Endodermal cell (in vitro differentiated cells): ENCODE data around the gene SOCS7. TPM values are rescaled to one million over a fixed set of nuclear protein-coding genes. Genes with fewer than 3 reads are reported as not detected.

ENCODE experiments used
- DNase-seq: peaks from one replicate; pipeline ENCODE4 v3.0.0-alpha.2; 2017
- H3K27ac ChIP-seq: 2 replicates; pipeline ENCODE4 v1.5.1; 2013; ENCODE audit warnings: mild to moderate bottlenecking, low read depth, low read length, moderate library complexity
- H3K27me3 ChIP-seq: 2 replicates; pipeline ENCODE4 v1.6.1; 2013; ENCODE audit warnings: mild to moderate bottlenecking, low read length, moderate library complexity; ENCODE audit not compliant: insufficient read depth, control insufficient read depth, poor library complexity, severe bottlenecking
- H3K36me3 ChIP-seq: 2 replicates; pipeline ENCODE4 v1.7.0; 2013; ENCODE audit warnings: mild to moderate bottlenecking, low read length, moderate library complexity; ENCODE audit not compliant: control insufficient read depth, insufficient read depth
- H3K4me1 ChIP-seq: one replicate; pipeline ENCODE4 v1.7.0; 2013; ENCODE audit warnings: low read length; ENCODE audit not compliant: control insufficient read depth, insufficient read depth
- H3K4me3 ChIP-seq: 2 replicates; pipeline ENCODE4 v1.5.1; 2013; ENCODE audit warnings: mild to moderate bottlenecking, low read length, moderate library complexity
- H3K9ac ChIP-seq: 2 replicates; pipeline ENCODE4 v1.6.1; 2013; ENCODE audit warnings: mild to moderate bottlenecking, low read length, moderate library complexity; ENCODE audit not compliant: poor library complexity, severe bottlenecking; ENCODE audit errors: extremely low read depth
- H3K9me3 ChIP-seq: 2 replicates; pipeline ENCODE4 v1.6.1; 2013; ENCODE audit warnings: mild to moderate bottlenecking, low read length, moderate library complexity; ENCODE audit not compliant: control insufficient read depth
- H3K27ac Mint-ChIP-seq: 2 replicates; pipeline ENCODE4 v1.8.0; 2020; ENCODE audit warnings: mixed read lengths
- H3K27me3 Mint-ChIP-seq: 2 replicates; pipeline ENCODE4 v1.8.0; 2021; ENCODE audit warnings: mild to moderate bottlenecking, mixed read lengths; ENCODE audit not compliant: insufficient read depth
- H3K36me3 Mint-ChIP-seq: 2 replicates; pipeline ENCODE4 v1.8.0; 2020; ENCODE audit warnings: low read depth, mixed read lengths
- H3K4me1 Mint-ChIP-seq: 2 replicates; pipeline ENCODE4 v1.8.0; 2020; ENCODE audit warnings: mixed read lengths
- H3K4me3 Mint-ChIP-seq: 2 replicates; pipeline ENCODE4 v1.8.0; 2020; ENCODE audit warnings: mild to moderate bottlenecking, moderate library complexity, mixed read lengths
- H3K9me3 Mint-ChIP-seq: 2 replicates; pipeline ENCODE4 v1.8.0; 2020; ENCODE audit warnings: mild to moderate bottlenecking, mixed read lengths
- WGBS, 2 experiments: methylation state at CpG; one replicate each; pipeline versions ENCODE4 v1.1.5 to v1.1.7; 2013; ENCODE audit warnings: missing lambda C conversion rate in 2 of 2, mixed read lengths in 1 of 2; ENCODE audit not compliant: insufficient coverage in 1 of 2, insufficient read length in 1 of 2; 5-methylcytosine and 5-hydroxymethylcytosine counted together
- total RNA-seq, 2 donors: library from RNA; stranded (reverse); fragmentation: NEBNext Ultra II Directional in 1 of 2; extraction: Animal tissue kit (Norgen Biotek cat#: 25700) in 1 of 2; gene quantifications; 2 replicates in 1 of 2; 3 replicates in 1 of 2; pipeline ENCODE4 v1.2.1, GENCODE V29; 2021
- TF ChIP-seq, protein P1 (sequence below): fragments of 200-600 bp; sonication (generic); conservative IDR thresholded peaks from 2 replicates; pipeline ENCODE4 v1.5.0; 2021; ENCODE audit warnings: antibody characterized with exemption, mild to moderate bottlenecking

The SOCS7 gene
- total RNA-seq, 2 donors from 2014 or later: 24.4 to 28.1 TPM

DNA sequence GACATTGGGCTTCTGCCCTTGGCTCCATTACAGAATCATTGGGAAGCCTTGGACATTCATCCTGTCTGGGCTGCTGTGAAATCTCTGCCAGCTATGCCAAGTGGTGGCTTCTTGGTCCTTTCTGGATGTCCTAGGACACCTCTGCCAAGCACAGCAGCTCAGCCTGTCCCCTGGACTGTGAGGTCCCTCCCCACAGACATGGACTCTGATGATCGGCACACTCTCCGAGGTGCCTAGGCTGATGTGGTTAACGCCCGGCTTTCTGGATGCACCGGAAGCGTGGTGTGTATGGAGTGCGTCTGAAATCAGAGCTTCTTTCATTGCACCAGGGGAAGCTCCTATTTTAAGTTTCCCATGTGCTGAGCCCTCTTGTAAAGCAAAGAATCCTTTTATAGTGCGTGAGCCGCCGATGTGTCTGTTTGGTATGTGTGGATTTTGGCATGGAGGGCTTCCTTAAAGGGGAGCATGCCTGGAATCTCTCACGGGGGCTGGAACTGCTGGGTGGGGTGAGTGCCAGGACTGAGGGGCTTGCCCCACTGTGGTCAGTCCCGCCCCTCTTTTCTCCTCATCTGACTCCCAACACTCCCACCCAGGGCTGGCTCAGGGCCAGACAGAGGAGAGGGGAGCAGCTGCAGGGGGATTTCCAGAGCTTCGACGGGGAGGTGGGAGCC, 69.7 kb downstream of the SOCS7 start:
- H3K27ac Mint-ChIP-seq: no peak overlapping the region
- Histone ChIP-seq H3K9ac (no peak overlapping the region), H3K9me3 (no peaks in the 10 kb centered on the region), H3K27me3 (peaks cover 51% of the 10 kb centered on the region), H3K36me3 (no peaks in the 10 kb centered on the region), H3K4me3 (no peak overlapping the region), H3K27ac (no peak overlapping the region), H3K4me1 (peaks cover 9% of the 10 kb centered on the region)
- H3K9me3 Mint-ChIP-seq: no peaks in the 10 kb centered on the region
- no peaks in the 10 kb centered on the region for H3K36me3 Mint-ChIP-seq
- TF ChIP-seq, protein P1, sequence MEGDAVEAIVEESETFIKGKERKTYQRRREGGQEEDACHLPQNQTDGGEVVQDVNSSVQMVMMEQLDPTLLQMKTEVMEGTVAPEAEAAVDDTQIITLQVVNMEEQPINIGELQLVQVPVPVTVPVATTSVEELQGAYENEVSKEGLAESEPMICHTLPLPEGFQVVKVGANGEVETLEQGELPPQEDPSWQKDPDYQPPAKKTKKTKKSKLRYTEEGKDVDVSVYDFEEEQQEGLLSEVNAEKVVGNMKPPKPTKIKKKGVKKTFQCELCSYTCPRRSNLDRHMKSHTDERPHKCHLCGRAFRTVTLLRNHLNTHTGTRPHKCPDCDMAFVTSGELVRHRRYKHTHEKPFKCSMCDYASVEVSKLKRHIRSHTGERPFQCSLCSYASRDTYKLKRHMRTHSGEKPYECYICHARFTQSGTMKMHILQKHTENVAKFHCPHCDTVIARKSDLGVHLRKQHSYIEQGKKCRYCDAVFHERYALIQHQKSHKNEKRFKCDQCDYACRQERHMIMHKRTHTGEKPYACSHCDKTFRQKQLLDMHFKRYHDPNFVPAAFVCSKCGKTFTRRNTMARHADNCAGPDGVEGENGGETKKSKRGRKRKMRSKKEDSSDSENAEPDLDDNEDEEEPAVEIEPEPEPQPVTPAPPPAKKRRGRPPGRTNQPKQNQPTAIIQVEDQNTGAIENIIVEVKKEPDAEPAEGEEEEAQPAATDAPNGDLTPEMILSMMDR: no peak
- peaks cover 13% of the 10 kb centered on the region for H3K4me1 Mint-ChIP-seq
- peaks cover 78% of the 10 kb centered on the region for H3K27me3 Mint-ChIP-seq
- whole genome bisulfite sequencing, 2 experiments: 75 to 76% methylated on average over 7 to 10 of the region's 14 CpGs
- DNase-seq: peak; percentile 74
- H3K4me3 Mint-ChIP-seq: no peak overlapping the region

DNA sequence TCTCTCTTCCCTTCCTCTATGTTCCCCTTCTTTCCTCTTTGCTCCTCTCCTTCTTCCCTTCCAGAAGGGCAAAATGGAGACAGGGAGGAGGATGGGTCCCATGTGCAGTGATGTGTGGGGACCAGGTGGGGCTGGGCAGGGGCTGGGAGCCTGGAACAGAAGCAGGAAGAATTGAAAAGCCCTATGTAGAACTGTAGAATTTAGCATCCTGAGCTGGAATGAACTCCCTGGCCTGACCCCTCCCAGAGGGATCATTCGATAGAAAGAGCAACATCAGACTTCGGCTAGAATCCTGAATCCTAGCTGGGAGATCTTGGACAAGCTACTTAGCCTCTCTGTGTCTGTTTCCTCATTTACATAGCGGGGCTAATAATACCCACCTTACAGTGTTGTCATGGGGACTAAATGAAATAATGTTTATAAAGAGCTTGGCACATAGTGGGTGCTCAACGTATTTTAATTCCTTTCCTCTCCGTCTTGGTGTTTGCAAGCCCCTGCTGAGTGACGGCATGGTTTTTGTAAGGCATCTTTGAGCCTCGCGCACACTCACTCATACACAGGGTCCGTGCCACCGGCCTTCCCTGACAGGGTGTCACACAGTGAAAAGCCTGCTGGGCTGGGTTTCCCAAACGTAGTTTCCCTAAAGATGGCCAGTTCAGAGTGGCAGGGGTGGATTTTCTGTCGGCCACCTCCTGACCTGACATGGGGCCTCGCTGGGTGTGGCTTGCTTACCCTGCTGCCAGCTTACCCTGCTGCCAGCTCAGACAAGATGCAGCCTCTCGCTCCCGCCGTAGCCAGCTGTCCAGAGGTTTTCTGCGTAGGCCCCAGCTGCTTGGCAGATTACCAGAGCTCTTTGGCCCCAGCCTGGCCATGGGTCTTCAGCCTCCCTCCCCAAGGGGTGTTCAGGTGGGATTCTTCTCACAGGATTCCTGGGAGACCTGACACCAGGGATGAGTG, 70.5 kb downstream of the SOCS7 start:
- H3K36me3 Mint-ChIP-seq: no peaks in the 10 kb centered on the region
- Histone ChIP-seq H3K36me3 (no peaks in the 10 kb centered on the region), H3K9ac (no peak overlapping the region), H3K27ac (no peak overlapping the region), H3K9me3 (no peaks in the 10 kb centered on the region), H3K4me1 (peaks cover 8% of the 10 kb centered on the region), H3K4me3 (no peak overlapping the region), H3K27me3 (peaks cover 56% of the 10 kb centered on the region)
- H3K27me3 Mint-ChIP-seq: peaks cover 79% of the 10 kb centered on the region
- peaks cover 13% of the 10 kb centered on the region for H3K4me1 Mint-ChIP-seq
- H3K9me3 Mint-ChIP-seq: no peaks in the 10 kb centered on the region
- H3K4me3 Mint-ChIP-seq: no peak overlapping the region
- WGBS, 2 experiments: 78 to 82% methylated on average over 15 to 17 of the region's 17 CpGs
- DNase-seq: peak; percentile 60
- no peak overlapping the region for H3K27ac Mint-ChIP-seq
- TF ChIP-seq, protein P1: no peak

DNA sequence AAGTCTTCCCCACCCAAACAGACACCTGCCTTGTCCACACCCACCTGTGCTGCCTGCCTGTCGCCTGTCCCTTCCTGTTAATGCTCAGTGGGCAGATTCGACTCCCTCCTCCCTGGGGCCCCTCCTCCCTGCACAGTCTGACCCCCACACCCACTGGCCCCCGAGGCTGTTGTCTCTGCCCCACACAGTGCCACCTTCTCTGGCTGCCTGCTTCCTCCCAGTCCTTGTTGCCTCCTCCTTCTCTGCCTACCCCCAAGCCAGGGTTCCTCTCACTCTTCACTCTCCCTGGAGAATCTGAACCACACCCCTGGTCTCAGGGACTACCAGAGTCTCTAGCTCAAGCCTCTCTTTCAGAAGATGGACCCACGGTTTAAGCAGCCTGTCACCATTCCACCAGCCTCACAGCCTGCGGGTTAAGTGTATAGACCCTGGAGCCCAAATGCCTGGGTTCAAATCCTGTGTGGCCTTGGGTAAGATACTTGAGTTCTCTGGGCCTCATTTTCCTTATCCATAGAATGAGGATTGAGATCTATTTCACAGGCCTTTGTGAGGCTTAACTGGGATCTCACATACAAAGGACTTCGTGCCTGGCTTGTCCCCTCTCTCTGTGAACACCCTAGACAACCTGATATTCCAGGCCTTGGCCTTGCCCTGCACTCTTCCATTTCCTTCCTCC, 72.8 kb downstream of the SOCS7 start:
- H3K36me3 ChIP-seq: no peaks in the 10 kb centered on the region
- peaks cover 53% of the 10 kb centered on the region for H3K27me3 ChIP-seq
- no peaks in the 10 kb centered on the region for H3K9me3 ChIP-seq
- 82 to 94% methylated on average over 3 to 6 of the region's 6 CpGs for WGBS, 2 experiments
- no peak overlapping the region for H3K27ac ChIP-seq
- H3K36me3 Mint-ChIP-seq: no peaks in the 10 kb centered on the region
- H3K4me1 Mint-ChIP-seq: peaks cover 11% of the 10 kb centered on the region
- no peaks in the 10 kb centered on the region for H3K9me3 Mint-ChIP-seq
- no peak overlapping the region for H3K4me3 ChIP-seq
- H3K4me3 Mint-ChIP-seq: no peak overlapping the region
- H3K27ac Mint-ChIP-seq: no peak overlapping the region
- TF ChIP-seq, protein P1: no peak
- no peak overlapping the region for H3K9ac ChIP-seq
- peaks cover 71% of the 10 kb centered on the region for H3K27me3 Mint-ChIP-seq
- H3K4me1 ChIP-seq: no peaks in the 10 kb centered on the region
- DNase-seq: peak; percentile 57
